Prostate gland (tissue), 2 donors: ENCODE data around the gene PDGFRB. TPM values are rescaled to one million over a fixed set of nuclear protein-coding genes. Genes with fewer than 3 reads are reported as not detected.

Source experiments
- DNase-seq: peaks from one replicate; pipeline ENCODE4 v3.0.0-alpha.2; 2019; ENCODE audit warnings: low spot score
- H3K27ac ChIP-seq, 2 donors: fragments of 200-600 bp; sonication (generic); 2 replicates each; pipeline ENCODE4 v1.5.1; 2017 to 2019
- H3K27me3 ChIP-seq: fragments of 200-600 bp; sonication (generic); replicated peaks from 2 replicates; pipeline ENCODE4 v1.5.1; 2019; ENCODE audit not compliant: insufficient read depth
- H3K36me3 ChIP-seq, 2 donors: fragments of 200-600 bp; sonication (generic); 1 replicate in 1 of 2; 2 replicates in 1 of 2; pipeline versions ENCODE4 v1.5.1 to v1.8.1; 2017 to 2019
- H3K4me1 ChIP-seq: fragments of 200-600 bp; sonication (generic); replicated peaks from 2 replicates; pipeline ENCODE4 v1.5.1; 2019
- H3K4me3 ChIP-seq, 2 donors: fragments of 200-600 bp; sonication (generic); 2 replicates each; pipeline ENCODE4 v1.5.1; 2017 to 2019
- H3K9me3 ChIP-seq: fragments of 200-600 bp; sonication (generic); 2 replicates; pipeline ENCODE4 v1.5.1; 2017
- POLR2A ChIP-seq: fragments of 450-650 bp; IDR thresholded peaks from one replicate; pipeline ENCODE4 v1.6.1; 2016; ENCODE audit warnings: antibody characterized with exemption, mild to moderate bottlenecking
- POLR2AphosphoS5 ChIP-seq: sonication (generic); formaldehyde crosslinking; IDR thresholded peaks from one replicate; pipeline ENCODE4 v1.6.1; 2017; ENCODE audit warnings: antibody characterized with exemption
- WGBS: methylation state at CpG from one replicate; pipeline ENCODE4 v1.1.5; 2018; 5-methylcytosine and 5-hydroxymethylcytosine counted together
- intact Hi-C: fragments of 100-400 bp; cut with DNase I; formaldehyde crosslinking; loops from one replicate; pipeline ENCODE4 v1.14.2; 2022
- total RNA-seq, 2 donors: library from RNA; depleted of rRNA; stranded (reverse); fragments of >200 nt; gene quantifications; one replicate each; pipeline ENCODE4 v1.1.0, GENCODE V29; 2016
- TF ChIP-seq, protein P1 (sequence below), 4 experiments: fragments of 200-600 bp in 2 of 4; fragments of 450-650 bp in 2 of 4; sonication (generic) in 2 of 4; IDR thresholded peaks; 1 replicate in 3 of 4; 2 replicates in 1 of 4; pipeline ENCODE4 v1.5.1; 2016 to 2019; ENCODE audit warnings: antibody characterized with exemption in 4 of 4, mild to moderate bottlenecking in 2 of 4, moderate library complexity in 2 of 4

The PDGFRB gene
- total RNA-seq, 2 donors from 2014 or later = 14.5 to 161 TPM

DNA sequence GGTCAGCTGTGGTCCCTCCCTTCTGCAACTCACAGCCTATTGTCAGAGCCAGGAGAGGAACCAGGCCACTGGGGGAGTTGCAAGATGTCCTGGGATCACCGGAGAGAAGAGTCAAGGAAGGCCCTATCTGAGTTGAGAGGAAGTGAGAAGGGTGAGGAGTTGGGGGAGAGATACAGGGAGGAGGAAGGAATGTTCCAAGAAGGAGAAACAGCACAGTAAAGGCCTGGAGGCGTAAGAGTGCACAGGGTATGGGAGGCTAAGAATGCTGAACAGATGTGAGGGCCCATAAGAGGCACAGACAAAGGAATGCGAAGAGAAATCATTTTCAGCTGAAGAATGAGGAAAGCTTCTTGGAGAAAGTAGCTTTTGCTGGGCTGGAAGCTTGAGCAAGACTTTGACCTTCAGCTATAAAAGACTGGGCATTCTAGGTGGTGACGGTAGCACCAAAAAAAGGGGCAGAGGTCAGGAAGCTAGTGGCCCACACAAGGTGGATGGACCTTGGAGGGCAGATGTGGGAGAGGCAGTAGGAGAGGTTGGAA is 47.7 kb downstream of the PDGFRB start:
- no peaks in the 10 kb centered on the region for H3K36me3 ChIP-seq
- no peak for DNase-seq
- H3K4me1 ChIP-seq = no peaks in the 10 kb centered on the region
- WGBS = 86% methylated on average over 4 of the region's 4 CpGs
- peaks cover 2% of the 10 kb centered on the region for H3K27me3 ChIP-seq
- H3K27ac ChIP-seq = no peak overlapping the region
- H3K4me3 ChIP-seq = no peak overlapping the region
- H3K9me3 ChIP-seq = no peaks in the 10 kb centered on the region
- no peak for TF ChIP-seq POLR2AphosphoS5
- no peak for TF ChIP-seq POLR2A
- TF ChIP-seq, protein P1, sequence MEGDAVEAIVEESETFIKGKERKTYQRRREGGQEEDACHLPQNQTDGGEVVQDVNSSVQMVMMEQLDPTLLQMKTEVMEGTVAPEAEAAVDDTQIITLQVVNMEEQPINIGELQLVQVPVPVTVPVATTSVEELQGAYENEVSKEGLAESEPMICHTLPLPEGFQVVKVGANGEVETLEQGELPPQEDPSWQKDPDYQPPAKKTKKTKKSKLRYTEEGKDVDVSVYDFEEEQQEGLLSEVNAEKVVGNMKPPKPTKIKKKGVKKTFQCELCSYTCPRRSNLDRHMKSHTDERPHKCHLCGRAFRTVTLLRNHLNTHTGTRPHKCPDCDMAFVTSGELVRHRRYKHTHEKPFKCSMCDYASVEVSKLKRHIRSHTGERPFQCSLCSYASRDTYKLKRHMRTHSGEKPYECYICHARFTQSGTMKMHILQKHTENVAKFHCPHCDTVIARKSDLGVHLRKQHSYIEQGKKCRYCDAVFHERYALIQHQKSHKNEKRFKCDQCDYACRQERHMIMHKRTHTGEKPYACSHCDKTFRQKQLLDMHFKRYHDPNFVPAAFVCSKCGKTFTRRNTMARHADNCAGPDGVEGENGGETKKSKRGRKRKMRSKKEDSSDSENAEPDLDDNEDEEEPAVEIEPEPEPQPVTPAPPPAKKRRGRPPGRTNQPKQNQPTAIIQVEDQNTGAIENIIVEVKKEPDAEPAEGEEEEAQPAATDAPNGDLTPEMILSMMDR (IDR thresholded peaks at IDR 0.05) = no peak
- intact Hi-C loops = no loop called here

DNA sequence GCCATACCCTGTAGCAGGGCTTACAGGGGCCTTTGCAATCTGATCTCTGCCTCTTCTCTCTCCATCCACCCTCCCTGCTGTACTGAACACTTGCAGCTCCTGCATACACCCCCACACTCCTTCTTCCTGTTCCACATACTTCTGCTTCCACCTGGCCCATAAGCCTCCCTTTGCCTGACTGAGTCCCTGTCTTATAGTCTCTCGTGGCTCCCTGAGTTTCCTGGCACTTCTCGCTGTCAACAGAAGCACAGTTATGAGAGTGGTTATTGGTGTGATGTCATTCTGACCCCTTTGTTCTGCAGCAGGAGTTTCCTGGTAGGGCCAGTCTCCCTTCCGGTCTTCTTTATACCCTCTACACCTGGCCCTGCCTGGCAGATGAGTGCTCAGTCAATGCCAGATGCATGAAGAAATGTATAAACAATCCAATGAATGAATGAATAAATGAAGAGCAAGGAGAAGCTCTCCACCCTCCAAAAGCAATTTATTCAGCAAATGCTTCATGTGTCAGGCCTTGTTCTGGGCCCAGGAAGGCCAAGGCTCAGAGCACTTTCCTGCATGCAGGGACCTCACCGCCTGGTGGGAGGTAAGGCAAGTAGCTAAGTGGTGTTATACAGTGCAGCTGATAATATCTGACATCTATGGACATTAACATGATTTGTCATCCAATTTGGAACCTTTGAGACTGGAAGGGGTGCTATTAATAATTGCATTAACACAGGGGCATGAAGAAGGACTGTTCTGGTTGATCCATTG is 48.8 kb downstream of the PDGFRB start:
- peaks cover 2% of the 10 kb centered on the region for H3K27me3 ChIP-seq
- no peak for DNase-seq
- H3K36me3 ChIP-seq = no peaks in the 10 kb centered on the region
- H3K4me3 ChIP-seq = no peak overlapping the region
- intact Hi-C loops = no loop called here
- TF ChIP-seq, protein P1 (IDR thresholded peaks at IDR 0.05) = no peak
- TF ChIP-seq POLR2AphosphoS5 (no peak), POLR2A (no peak)
- H3K27ac ChIP-seq = no peak overlapping the region
- H3K4me1 ChIP-seq = no peaks in the 10 kb centered on the region
- no peaks in the 10 kb centered on the region for H3K9me3 ChIP-seq
- 59% methylated on average over 4 of the region's 4 CpGs for WGBS

DNA sequence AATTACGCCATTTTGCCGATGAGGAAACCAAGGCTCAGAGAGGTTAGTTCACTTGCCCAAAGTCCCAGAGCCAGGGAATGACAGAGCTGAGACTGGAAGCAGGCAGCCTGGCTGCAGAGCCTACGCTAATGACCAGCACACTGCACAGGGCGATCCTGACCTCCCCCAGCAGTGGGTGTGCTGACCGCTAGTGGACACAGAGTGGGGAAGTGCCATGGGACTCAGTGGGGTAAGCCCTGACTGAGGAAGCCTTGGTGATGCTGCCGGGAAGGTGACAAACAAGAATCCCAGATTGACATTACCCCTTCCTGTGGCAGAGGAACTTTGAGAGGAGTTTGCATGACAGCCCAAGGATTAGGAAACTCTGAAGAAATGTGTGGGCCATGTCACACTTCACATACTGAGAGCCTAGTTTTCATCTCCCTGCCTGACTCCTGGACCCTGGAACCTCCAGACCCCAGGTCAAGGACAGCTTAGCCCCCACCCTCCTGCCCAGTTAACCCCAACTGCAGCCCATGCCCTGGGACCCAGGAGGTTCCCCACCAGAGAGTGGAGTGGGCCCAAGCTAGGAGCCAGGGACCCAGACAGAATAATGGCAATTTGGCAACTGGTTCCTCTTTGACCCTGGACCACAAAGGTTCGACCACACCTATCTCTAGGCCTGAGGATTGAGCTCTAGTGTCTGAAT is 49.6 kb downstream of the PDGFRB start:
- no peaks in the 10 kb centered on the region for H3K4me1 ChIP-seq
- intact Hi-C loops = no loop called here
- TF ChIP-seq POLR2AphosphoS5 (no peak), POLR2A (no peak)
- TF ChIP-seq, protein P1 (IDR thresholded peaks at IDR 0.05) = no peak
- no peaks in the 10 kb centered on the region for H3K36me3 ChIP-seq
- no peaks in the 10 kb centered on the region for H3K9me3 ChIP-seq
- H3K4me3 ChIP-seq = no peak overlapping the region
- H3K27ac ChIP-seq = no peak overlapping the region
- DNase-seq = no peak
- peaks cover 2% of the 10 kb centered on the region for H3K27me3 ChIP-seq
- 87% methylated on average over 7 of the region's 7 CpGs for WGBS

GRCh38 chr5:150104550-150104870 is 51.1 kb downstream of the PDGFRB start:
- Histone ChIP-seq H3K4me1 (no peaks in the 10 kb centered on the region), H3K27ac (no peak overlapping the region), H3K36me3 (no peaks in the 10 kb centered on the region), H3K4me3 (no peak overlapping the region), H3K9me3 (no peaks in the 10 kb centered on the region), H3K27me3 (no peaks in the 10 kb centered on the region)
- no peak for DNase-seq
- 97% methylated on average over 2 of the region's 2 CpGs for WGBS
- no peak for TF ChIP-seq POLR2A
- TF ChIP-seq, protein P1 (IDR thresholded peaks at IDR 0.05) = no peak
- intact Hi-C loops = no loop called here
